IMR-90 (cell line): ENCODE measurements around the gene KRT16. TPM values are rescaled to one million over a fixed set of nuclear protein-coding genes. Genes with fewer than 3 reads are reported as not detected.
"Not testable (repeated sequence)": the region's sequence is repeated elsewhere in the genome, so short reads cannot be mapped to it uniquely, and the experiment has no call there.

Experiments
- ATAC-seq: fragments of 200-7000 bp; cut with Tn5 transposase; 2 replicates; pipeline ENCODE4 v1.9.1; 2020; ENCODE audit warnings: low read depth, mild to moderate bottlenecking, moderate library complexity
- BruUV-seq: library from RNA; stranded (reverse); fragments of 400-500 nt; replicated peaks from 2 replicates; lab custom pipeline; 2021; lab: Mats Ljungman, UMichigan
- CTCF ChIA-PET: fragments of 300-600 bp; formaldehyde crosslinking; extraction: SDS; loops from one replicate; lab custom pipeline; 2021; ENCODE audit warnings: antibody characterized with exemption; lab: Yijun Ruan, JAX
- POLR2A ChIA-PET: fragments of 300-600 bp; sonication (Branson Sonifier 250); formaldehyde crosslinking; loops from one replicate; lab custom pipeline; 2022; ENCODE audit warnings: antibody characterized with exemption; ENCODE audit not compliant: unreplicated experiment; lab: Charles Lee
- DNase-seq: peaks from one replicate; pipeline ENCODE4 v3.0.0; 2013
- H2AFZ ChIP-seq: replicated peaks from 2 replicates; pipeline ENCODE3; 2013; ENCODE audit warnings: low read length, mild to moderate bottlenecking; ENCODE audit not compliant: poor library complexity
- H2AK5ac ChIP-seq: 2 replicates; pipeline ENCODE4 v1.6.1; 2013; ENCODE audit warnings: low read depth, low read length, inconsistent platforms
- H2AK9ac ChIP-seq: replicated peaks from 2 replicates; pipeline ENCODE3; 2013; ENCODE audit warnings: mild to moderate bottlenecking, low read depth, low read length, moderate library complexity; ENCODE audit not compliant: poor library complexity
- H2BK120ac ChIP-seq: 2 replicates; pipeline ENCODE4 v1.6.1; 2013; ENCODE audit warnings: low read depth, low read length, inconsistent platforms
- H2BK15ac ChIP-seq: 3 replicates; pipeline ENCODE4 v1.6.1; 2013; ENCODE audit warnings: low read depth, low read length, inconsistent platforms
- H2BK20ac ChIP-seq: 2 replicates; pipeline ENCODE4 v1.6.1; 2013; ENCODE audit warnings: low read depth, mild to moderate bottlenecking, inconsistent platforms, low read length, moderate library complexity
- H2BK5ac ChIP-seq: 2 replicates; pipeline ENCODE4 v1.6.1; 2013; ENCODE audit warnings: mild to moderate bottlenecking, low read depth, low read length, inconsistent platforms; ENCODE audit not compliant: poor library complexity, severe bottlenecking
- H3K14ac ChIP-seq: replicated peaks from 2 replicates; pipeline ENCODE4 v1.6.1; 2013; ENCODE audit warnings: low read depth, low read length, inconsistent platforms
- H3K18ac ChIP-seq: 2 replicates; pipeline ENCODE4 v1.6.1; 2013; ENCODE audit warnings: low read depth, low read length, control low read depth
- H3K23ac ChIP-seq: 2 replicates; pipeline ENCODE4 v1.6.1; 2013; ENCODE audit warnings: low read depth, low read length, inconsistent platforms
- H3K27ac ChIP-seq: 2 replicates; pipeline ENCODE4 v1.5.1; 2013; ENCODE audit warnings: mild to moderate bottlenecking, control low read depth, low read length; ENCODE audit not compliant: insufficient read depth
- H3K27me3 ChIP-seq: 2 replicates; pipeline ENCODE4 v1.6.1; 2013; ENCODE audit warnings: low read length; ENCODE audit not compliant: control insufficient read depth, insufficient read depth
- H3K36me3 ChIP-seq: 2 replicates; pipeline ENCODE4 v1.6.1; 2013; ENCODE audit warnings: low read length, mixed read lengths; ENCODE audit not compliant: control insufficient read depth, insufficient read depth
- H3K4ac ChIP-seq: 2 replicates; pipeline ENCODE4 v1.6.1; 2013; ENCODE audit warnings: low read depth, low read length, inconsistent platforms
- H3K4me1 ChIP-seq: 2 replicates; pipeline ENCODE4 v1.6.1; 2013; ENCODE audit warnings: low read length, mixed read lengths; ENCODE audit not compliant: control insufficient read depth, insufficient read depth
- H3K4me2 ChIP-seq: 2 replicates; pipeline ENCODE4 v1.6.1; 2013; ENCODE audit warnings: low read depth, mild to moderate bottlenecking, control low read depth, low read length, moderate library complexity
- H3K4me3 ChIP-seq: 2 replicates; pipeline ENCODE4 v1.5.1; 2013; ENCODE audit warnings: low read depth, mild to moderate bottlenecking, control low read depth, low read length, moderate library complexity; ENCODE audit not compliant: insufficient read depth
- H3K56ac ChIP-seq: 2 replicates; pipeline ENCODE4 v1.6.1; 2013; ENCODE audit warnings: low read length, inconsistent platforms; ENCODE audit not compliant: insufficient read depth; ENCODE audit errors: extremely low read depth
- H3K79me1 ChIP-seq, 2 experiments: 2 replicates each; pipeline ENCODE4 v1.6.1; 2013; ENCODE audit warnings: low read length in 2 of 2, inconsistent platforms in 1 of 2, low read depth in 1 of 2
- H3K9ac ChIP-seq: 2 replicates; pipeline ENCODE4 v1.6.1; 2013; ENCODE audit warnings: low read depth, low read length, control low read depth
- H3K9me1 ChIP-seq: 2 replicates; pipeline ENCODE4 v1.6.1; 2013; ENCODE audit warnings: low read length, inconsistent platforms; ENCODE audit not compliant: insufficient read depth
- H3K9me3 ChIP-seq: 2 replicates; pipeline ENCODE4 v1.6.1; 2013; ENCODE audit warnings: low read length; ENCODE audit not compliant: control insufficient read depth, insufficient read depth
- H4K20me1 ChIP-seq: 2 replicates; pipeline ENCODE4 v1.6.1; 2013; ENCODE audit warnings: low read length, inconsistent platforms; ENCODE audit not compliant: insufficient read depth
- H4K5ac ChIP-seq: 2 replicates; pipeline ENCODE4 v1.6.1; 2013; ENCODE audit warnings: mild to moderate bottlenecking, low read depth, low read length, control low read depth
- H4K8ac ChIP-seq, 2 experiments: 2 replicates each; pipeline ENCODE4 v1.6.1; 2013; ENCODE audit warnings: low read depth in 2 of 2, low read length in 2 of 2, control low read depth in 1 of 2, inconsistent platforms in 1 of 2
- H4K91ac ChIP-seq: 2 replicates; pipeline ENCODE4 v1.6.1; 2013; ENCODE audit warnings: low read depth, low read length, inconsistent platforms; ENCODE audit not compliant: insufficient read depth
- SMC3 ChIP-seq: fragments of 150-350 bp; IDR thresholded peaks from 2 replicates; pipeline ENCODE4 v1.6.1; 2016; ENCODE audit warnings: low read depth, mild to moderate bottlenecking, antibody characterized with exemption, low read length, moderate library complexity
- WGBS, 2 experiments: methylation state at CpG; one replicate each; pipeline versions ENCODE4 v1.1.5 to v1.1.7; 2013; ENCODE audit warnings: missing lambda C conversion rate in 2 of 2; ENCODE audit not compliant: insufficient read length in 1 of 2; ENCODE audit errors: extremely low coverage in 2 of 2; 5-methylcytosine and 5-hydroxymethylcytosine counted together
- dilution Hi-C: fragments of 300-500 bp; cut with HindIII; formaldehyde crosslinking; loops from one replicate; pipeline ENCODE4 v1.14.3; 2018; ENCODE audit warnings: low sequenced_read_pairs; ENCODE audit not compliant: unreplicated experiment
- in situ Hi-C: fragments of 300-500 bp; cut with MboI; formaldehyde crosslinking; loops from 3 replicates; pipeline ENCODE4 v1.14.3; 2019; ENCODE audit warnings: low sequenced_read_pairs, inconsistent platforms, mixed read lengths
- intact Hi-C: fragments of 100-400 bp; cut with micrococcal nuclease; formaldehyde crosslinking; loops from 2 replicates; pipeline ENCODE4 v1.10.0; 2022
- polyA plus RNA-seq, 3 experiments: library from polyadenylated mRNA; depleted of rRNA; stranded (reverse); fragments of >200 nt; gene quantifications; 2 replicates each; pipeline ENCODE4 v1.2.3, GENCODE V29; 2012; ENCODE audit warnings: low replicate concordance in 1 of 3
- total RNA-seq: library from RNA; depleted of rRNA; stranded (reverse); fragments of >200 nt; gene quantifications from 2 replicates; pipeline ENCODE4 v1.2.3, GENCODE V29; 2012
- TF ChIP-seq, protein P1 (sequence below): fragments of 150-350 bp; IDR thresholded peaks from 2 replicates; pipeline ENCODE4 v1.6.1; 2016; ENCODE audit warnings: low read depth, mild to moderate bottlenecking, low read length, moderate library complexity, borderline replicate concordance

The KRT16 gene
- total and polyA plus RNA-seq, 2 of the 4 experiments (the other 2 are of a cell fraction), result not detected

DNA sequence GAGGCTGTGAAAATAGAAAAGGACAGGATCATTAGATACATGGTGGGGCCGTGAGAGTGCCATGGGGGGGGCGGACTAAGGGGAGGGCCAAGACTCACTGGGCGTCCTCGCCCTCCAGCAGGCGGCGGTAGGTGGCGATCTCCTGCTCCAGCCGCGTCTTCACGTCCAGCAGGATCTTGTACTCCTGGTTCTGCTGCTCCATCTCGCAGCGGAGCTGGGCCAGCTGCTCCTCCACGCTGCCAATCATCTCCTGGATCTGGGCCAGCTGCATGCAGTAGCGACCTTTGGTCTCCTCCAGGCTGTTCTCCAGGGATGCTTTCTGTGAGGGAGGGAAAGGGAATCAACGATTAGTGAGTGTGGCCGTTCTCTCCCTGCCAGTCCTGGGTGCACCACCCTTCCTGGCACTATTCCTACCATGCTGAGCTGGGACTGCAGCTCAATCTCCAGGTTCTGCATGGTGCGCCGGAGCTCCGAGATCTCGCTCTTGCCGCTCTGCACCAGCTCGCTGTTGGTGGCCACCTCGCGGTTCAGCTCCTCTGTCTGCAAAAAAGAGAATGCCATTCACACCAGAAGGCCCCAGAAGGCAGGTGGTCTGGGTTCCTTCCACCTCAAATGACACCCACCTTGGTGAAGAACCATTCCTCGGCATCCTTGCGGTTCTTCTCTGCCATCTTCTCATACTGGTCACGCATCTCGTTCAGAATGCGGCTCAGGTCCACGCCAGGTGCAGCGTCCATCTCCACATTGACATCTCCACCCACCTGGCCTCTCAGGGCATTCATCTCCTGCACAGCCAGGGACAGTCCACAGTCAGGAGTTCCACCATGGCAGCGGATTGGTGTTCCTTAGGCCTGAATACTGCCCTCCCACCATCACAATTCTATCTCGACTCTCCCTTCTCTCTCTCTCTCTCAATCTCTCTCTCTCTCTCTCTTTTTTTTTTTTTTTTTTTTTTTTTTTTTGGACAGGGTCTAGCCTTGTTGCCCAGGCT, 29.1 kb downstream of the KRT16 start:
- Histone ChIP-seq H2BK20ac (no peak overlapping the region), H3K23ac (no peak overlapping the region), H3K4ac (no peak overlapping the region), H3K9ac (no peak overlapping the region), H3K36me3 (no peaks in the 10 kb centered on the region), H3K14ac (no peak overlapping the region), H3K4me1 (no peaks in the 10 kb centered on the region), H4K91ac (no peak overlapping the region), H3K4me2 (no peak overlapping the region), H4K5ac (no peak overlapping the region), H2BK5ac (no peak overlapping the region), H2AK9ac (no peak overlapping the region), H2AK5ac (no peak overlapping the region), H4K8ac (no peak overlapping the region), H3K9me1 (no peaks in the 10 kb centered on the region), H2BK120ac (no peak overlapping the region), H3K79me1 (no peaks in the 10 kb centered on the region), H3K4me3 (no peak overlapping the region), H3K27ac (no peak overlapping the region), H2AFZ (no peak overlapping the region), H3K56ac (no peak overlapping the region), H2BK15ac (no peak overlapping the region), H3K27me3 (peaks cover 37% of the 10 kb centered on the region), H4K20me1 (no peaks in the 10 kb centered on the region), H3K18ac (no peak overlapping the region), H3K9me3 (no peaks in the 10 kb centered on the region)
- dilution Hi-C loops (no loop called here), in situ Hi-C loops (no loop called here), intact Hi-C loops (no loop called here)
- BruUV-seq, result no TSS peak
- CTCF ChIA-PET, result no interaction called here
- POLR2A ChIA-PET, result no interaction called here
- no peak for ATAC-seq
- DNase-seq, result no peak
- 89 to 100% methylated on average over 1 to 14 of the region's 33 CpGs for WGBS, 2 experiments
- TF ChIP-seq, protein P1, sequence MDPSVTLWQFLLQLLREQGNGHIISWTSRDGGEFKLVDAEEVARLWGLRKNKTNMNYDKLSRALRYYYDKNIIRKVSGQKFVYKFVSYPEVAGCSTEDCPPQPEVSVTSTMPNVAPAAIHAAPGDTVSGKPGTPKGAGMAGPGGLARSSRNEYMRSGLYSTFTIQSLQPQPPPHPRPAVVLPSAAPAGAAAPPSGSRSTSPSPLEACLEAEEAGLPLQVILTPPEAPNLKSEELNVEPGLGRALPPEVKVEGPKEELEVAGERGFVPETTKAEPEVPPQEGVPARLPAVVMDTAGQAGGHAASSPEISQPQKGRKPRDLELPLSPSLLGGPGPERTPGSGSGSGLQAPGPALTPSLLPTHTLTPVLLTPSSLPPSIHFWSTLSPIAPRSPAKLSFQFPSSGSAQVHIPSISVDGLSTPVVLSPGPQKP, result no peak
- TF ChIP-seq SMC3, result no peak

DNA sequence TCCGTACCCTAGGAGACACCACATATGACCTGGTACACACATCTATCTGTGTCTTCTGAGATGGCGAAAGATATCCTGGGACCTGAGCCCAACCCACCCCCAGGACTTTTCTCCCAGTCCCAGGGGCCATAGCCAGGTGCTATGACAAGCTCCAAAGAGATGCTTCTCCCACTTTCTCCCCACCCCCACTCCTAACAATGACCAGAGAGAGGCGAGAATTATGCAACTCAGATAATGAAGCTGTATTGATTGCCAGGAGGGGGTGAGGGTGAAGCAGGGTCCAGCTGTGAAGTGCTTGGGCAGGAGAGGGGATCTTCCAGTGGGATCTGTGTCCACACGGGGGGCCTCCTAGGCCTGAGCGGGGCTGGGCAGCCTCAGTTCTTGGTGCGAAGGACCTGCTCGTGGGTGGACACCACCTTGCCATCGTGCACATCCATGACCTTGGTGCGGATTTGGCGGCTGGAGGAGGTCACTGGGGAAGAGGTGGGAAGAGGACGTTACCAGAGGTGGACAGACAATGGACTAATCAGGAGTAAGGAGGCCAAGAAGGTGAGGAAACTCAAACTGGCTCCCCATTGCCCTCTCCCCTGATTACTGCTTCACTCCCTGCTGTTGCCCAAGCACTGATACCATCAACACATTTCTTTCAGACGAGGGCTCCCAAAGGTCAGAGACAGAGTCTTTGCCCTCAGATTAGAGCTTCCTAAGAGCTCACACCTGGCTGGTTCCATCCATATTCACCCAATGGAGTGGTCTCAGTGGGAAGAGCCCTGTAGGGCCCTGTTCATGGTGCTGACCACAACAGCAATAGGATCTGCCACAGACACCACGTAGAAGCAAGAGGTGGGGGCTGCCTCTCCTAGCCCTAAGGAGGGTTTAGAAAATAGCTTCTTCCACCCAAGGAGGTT, 30.3 kb downstream of the KRT16 start:
- H3K14ac ChIP-seq, DNase-seq, H2AFZ ChIP-seq, H3K79me1 ChIP-seq, H2BK120ac ChIP-seq, H3K4me2 ChIP-seq, BruUV-seq, H2BK20ac ChIP-seq, H3K4ac ChIP-seq, H3K56ac ChIP-seq, intact Hi-C loops, H3K9me3 ChIP-seq, POLR2A ChIA-PET, H2BK15ac ChIP-seq, H4K91ac ChIP-seq, H3K18ac ChIP-seq, in situ Hi-C loops, H3K27ac ChIP-seq, H4K8ac ChIP-seq, H4K20me1 ChIP-seq, H3K9ac ChIP-seq, H3K4me1 ChIP-seq, H2BK5ac ChIP-seq, H3K9me1 ChIP-seq, H4K5ac ChIP-seq, H3K4me3 ChIP-seq, H2AK5ac ChIP-seq, ATAC-seq, H3K36me3 ChIP-seq, H2AK9ac ChIP-seq, dilution Hi-C loops, H3K23ac ChIP-seq: not testable (repeated sequence)
- WGBS, 2 experiments, result no CpG with 5 or more reads among the region's 13 CpGs
- CTCF ChIA-PET, result interaction anchor here (1.7 kb wide), 1 partner anchor 11 kb away, joined by 5 read pairs; no protein-coding TSS in a partner anchor
- peaks cover 37% of the 10 kb centered on the region for H3K27me3 ChIP-seq
